C4-2B (cell line): ENCODE data around the gene FSTL4.

Experiments used
- CTCF ChIP-seq: fragments of 450-650 bp; conservative IDR thresholded peaks from 2 replicates; pipeline ENCODE4 v1.5.1; 2017; ENCODE audit warnings: mild to moderate bottlenecking
- ZFX ChIP-seq: fragments of 450-650 bp; IDR thresholded peaks from 2 replicates; pipeline ENCODE4 v1.6.1; 2017

DNA sequence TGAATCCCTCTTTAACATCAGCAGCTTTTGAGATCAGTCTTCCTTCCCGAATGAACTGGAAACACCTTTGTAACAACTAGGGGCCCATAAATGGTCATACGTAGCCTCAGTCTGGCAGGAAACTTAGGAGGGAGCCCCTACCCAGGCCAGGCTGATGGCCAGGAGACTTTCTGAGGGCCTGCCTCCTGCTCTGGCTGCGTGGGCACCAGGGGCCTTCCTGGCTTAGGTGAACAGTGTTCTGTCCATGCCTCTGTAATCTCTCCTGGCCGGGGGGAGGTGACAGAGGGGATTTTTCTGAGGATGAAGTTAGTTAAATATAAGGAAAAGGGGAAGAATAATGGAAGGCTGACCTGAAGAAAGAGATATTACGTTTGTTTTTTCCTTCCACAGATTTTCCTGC is 843 bp upstream of the FSTL4 start:
- TF ChIP-seq CTCF (no peak), ZFX (no peak)
